ENCODE measurements around the gene TPGS2.

DNA sequence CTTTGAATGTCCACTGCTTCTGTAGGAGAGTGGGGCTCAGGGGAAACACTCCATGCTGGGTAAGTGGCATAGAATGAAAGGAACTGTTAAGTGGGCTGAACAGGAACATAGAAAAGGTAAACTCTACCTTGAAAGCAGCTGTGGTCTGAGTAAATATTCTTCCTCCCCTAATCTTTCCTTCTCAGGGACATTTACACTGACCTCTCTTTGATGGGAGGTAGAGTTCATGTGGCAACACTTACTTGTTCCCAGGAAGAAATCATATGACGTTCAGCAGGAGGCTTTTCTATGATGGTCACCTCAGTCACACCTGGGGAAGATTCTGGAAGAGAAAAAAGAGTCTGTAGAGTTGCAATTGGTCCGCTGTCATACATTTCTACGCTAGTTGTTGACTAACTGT lies 10.2 kb downstream of the TPGS2 start:
- TF ChIP-seq, protein P1, sequence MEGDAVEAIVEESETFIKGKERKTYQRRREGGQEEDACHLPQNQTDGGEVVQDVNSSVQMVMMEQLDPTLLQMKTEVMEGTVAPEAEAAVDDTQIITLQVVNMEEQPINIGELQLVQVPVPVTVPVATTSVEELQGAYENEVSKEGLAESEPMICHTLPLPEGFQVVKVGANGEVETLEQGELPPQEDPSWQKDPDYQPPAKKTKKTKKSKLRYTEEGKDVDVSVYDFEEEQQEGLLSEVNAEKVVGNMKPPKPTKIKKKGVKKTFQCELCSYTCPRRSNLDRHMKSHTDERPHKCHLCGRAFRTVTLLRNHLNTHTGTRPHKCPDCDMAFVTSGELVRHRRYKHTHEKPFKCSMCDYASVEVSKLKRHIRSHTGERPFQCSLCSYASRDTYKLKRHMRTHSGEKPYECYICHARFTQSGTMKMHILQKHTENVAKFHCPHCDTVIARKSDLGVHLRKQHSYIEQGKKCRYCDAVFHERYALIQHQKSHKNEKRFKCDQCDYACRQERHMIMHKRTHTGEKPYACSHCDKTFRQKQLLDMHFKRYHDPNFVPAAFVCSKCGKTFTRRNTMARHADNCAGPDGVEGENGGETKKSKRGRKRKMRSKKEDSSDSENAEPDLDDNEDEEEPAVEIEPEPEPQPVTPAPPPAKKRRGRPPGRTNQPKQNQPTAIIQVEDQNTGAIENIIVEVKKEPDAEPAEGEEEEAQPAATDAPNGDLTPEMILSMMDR (IDR thresholded peaks at IDR 0.05), result no peak
- TF ChIP-seq POLR2A (IDR thresholded peaks at IDR 0.05), result no peak
